Gastrocnemius medialis (tissue), 4 donors: Measurements from ENCODE around the gene PLSCR3. TPM values are rescaled to one million over a fixed set of nuclear protein-coding genes. Genes with fewer than 3 reads are reported as not detected.
A peak's percentile ranks its signal among the peaks of the same experiment; 100 is the strongest.

Experiments used
- ATAC-seq, 2 donors: fragments of 150-250 bp; one replicate each; pipeline ENCODE4 v1.9.1; 2016
- DNase-seq, 2 donors: peaks; one replicate each; pipeline ENCODE4 v3.0.0-alpha.2; 2019
- H3K27ac ChIP-seq, 4 donors: fragments of 200-600 bp; sonication (generic); 1 replicate in 1 of 4; 2 replicates in 3 of 4; pipeline ENCODE4 v1.5.1; 2016 to 2018; ENCODE audit warnings: mild to moderate bottlenecking in 2 of 4, moderate library complexity in 1 of 4
- H3K27me3 ChIP-seq, 3 donors: fragments of 200-600 bp; sonication (generic) in 2 of 3; 1 replicate in 1 of 3; 2 replicates in 2 of 3; pipeline versions ENCODE4 v1.5.1 to v1.6.0; 2016 to 2019; ENCODE audit warnings: mild to moderate bottlenecking in 1 of 3, moderate library complexity in 1 of 3
- H3K36me3 ChIP-seq, 2 donors: fragments of 200-600 bp; sonication (generic) in 1 of 2; one replicate each; pipeline ENCODE4 v1.5.1; 2017 to 2018
- H3K4me1 ChIP-seq, 2 donors: fragments of 200-600 bp; sonication (generic) in 1 of 2; one replicate each; pipeline ENCODE4 v1.5.1; 2016 to 2017; ENCODE audit warnings: mild to moderate bottlenecking in 2 of 2
- H3K4me3 ChIP-seq, 4 donors: fragments of 200-600 bp; sonication (generic) in 3 of 4; 1 replicate in 1 of 4; 2 replicates in 3 of 4; pipeline ENCODE4 v1.5.1; 2016 to 2019; ENCODE audit warnings: mild to moderate bottlenecking in 2 of 4
- H3K9me3 ChIP-seq, 3 donors: fragments of 200-600 bp; sonication (generic) in 2 of 3; 1 replicate in 1 of 3; 2 replicates in 2 of 3; pipeline ENCODE4 v1.5.1; 2016 to 2019
- CTCF ChIP-seq, 5 experiments: fragments of 450-650 bp in 3 of 5; fragments of 200-600 bp in 2 of 5; sonication (generic) in 2 of 5; IDR thresholded peaks in 4 of 5; conservative IDR thresholded peaks in 1 of 5; 1 replicate in 4 of 5; 2 replicates in 1 of 5; pipeline ENCODE4 v1.5.1; 2016 to 2019; ENCODE audit warnings: antibody characterized with exemption in 5 of 5, mild to moderate bottlenecking in 3 of 5, moderate library complexity in 3 of 5
- POLR2A ChIP-seq, 2 donors: fragments of 450-650 bp; IDR thresholded peaks; one replicate each; pipeline ENCODE4 v1.6.1; 2017; ENCODE audit warnings: antibody characterized with exemption in 2 of 2, mild to moderate bottlenecking in 2 of 2, moderate library complexity in 2 of 2
- in situ Hi-C, 4 donors: fragments of 200-750 bp; cut with MboI; loops; one replicate each; pipeline versions ENCODE4 v1.15.0 to v1.8.0; 2017; ENCODE audit warnings: low sequenced_read_pairs in 4 of 4
- intact Hi-C: fragments of 100-400 bp; cut with DNase I; formaldehyde crosslinking; loops from one replicate; pipeline ENCODE4 v1.15.1; 2023; ENCODE audit warnings: low total_unique reads
- total RNA-seq, 4 donors: library from RNA; depleted of rRNA; stranded (reverse); fragments of >200 nt; gene quantifications; one replicate each; pipeline versions ENCODE4 v1.1.0 to v1.2.3, GENCODE V29; 2016

PLSCR3 gene
- total RNA-seq, 4 donors from 2014 or later = 8.9 to 20.3 (median 14.4) TPM

GRCh38 chr17:7351665-7352502, 42.4 kb downstream of the PLSCR3 start, which contains the start of gene KCTD11:
Gene KCTD11 (plus strand): TSS chr17:7352162.
- Histone ChIP-seq H3K36me3 (no peaks in the 10 kb centered on the region), H3K27ac (peak within 1 kb of the TSS; percentile 93 to 98 (median 96)), H3K4me3 (peak within 1 kb of the TSS; percentile 71 to 100 (median 84)), H3K27me3 (no peaks in the 10 kb centered on the region), H3K9me3 (no peaks in the 10 kb centered on the region), H3K4me1 (peaks cover 22 to 40% of the 10 kb centered on the region in 2 donors)
- peak in 3 of 5 experiments; percentile 58 to 74 (median 60) for TF ChIP-seq CTCF (IDR thresholded peaks at IDR 0.05 in 4 of 5, conservative IDR thresholded peaks at IDR 0.05 in 1 of 5)
- peak; percentile 72 to 75 for TF ChIP-seq POLR2A (IDR thresholded peaks at IDR 0.05)
- intact Hi-C loops = loop anchor here (1.0 to 2.0 kb wide), 6 partner anchors 51 to 335 kb away; partner anchors contain the start of genes POLR2A, SENP3, SLC2A4 and TP53
- in situ Hi-C loops = loop anchor here in 2 of 4 donors (25.0 kb wide), 2 partner anchors 160 to 185 kb away; partner anchors contain the start of gene TNFSF12 (in 1 of the 2)
- ATAC-seq (peak; percentile 70 to 81), DNase-seq (peak; percentile 84 to 91)

DNA sequence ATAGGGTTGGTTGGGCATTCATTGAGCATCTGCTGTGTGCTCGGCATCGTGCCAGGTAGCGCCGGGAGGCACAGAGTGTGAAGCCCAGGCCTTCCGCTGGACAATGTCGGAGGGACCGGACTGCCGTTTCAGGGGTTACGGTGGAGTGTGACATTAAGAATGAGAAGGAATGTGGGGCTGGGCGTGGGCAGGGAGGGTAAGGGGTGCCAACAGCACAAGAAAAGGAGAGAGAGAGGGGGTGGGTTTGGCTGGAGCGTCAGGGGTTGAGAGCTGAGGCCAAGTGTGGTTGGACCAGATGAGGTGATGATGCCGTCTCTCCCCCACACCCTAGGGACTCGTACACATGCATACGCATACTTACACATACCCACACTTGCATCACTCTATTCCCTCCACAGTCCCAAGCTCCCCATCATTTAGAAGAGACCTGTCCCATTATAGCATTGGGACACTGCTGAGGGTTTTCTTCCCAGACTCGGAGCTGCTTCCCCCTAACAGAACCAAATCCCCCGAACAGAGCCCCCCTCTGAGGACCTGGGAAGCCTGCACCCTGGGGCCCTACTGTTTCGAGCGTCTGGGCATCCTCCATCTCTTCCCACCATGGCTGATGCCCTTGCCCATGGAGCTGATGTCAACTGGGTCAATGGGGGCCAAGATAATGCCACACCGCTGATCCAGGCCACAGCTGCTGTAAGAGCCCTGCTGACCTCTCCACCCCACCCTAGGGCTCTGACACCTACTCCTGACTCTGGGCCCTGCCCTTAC, 45.7 kb downstream of the PLSCR3 start:
- Histone ChIP-seq H3K4me3 (no peak overlapping the region), H3K9me3 (no peaks in the 10 kb centered on the region), H3K4me1 (peaks cover 22 to 40% of the 10 kb centered on the region in 2 donors), H3K27me3 (no peaks in the 10 kb centered on the region), H3K27ac (peak overlapping the region; percentile 93 to 98 (median 96)), H3K36me3 (no peaks in the 10 kb centered on the region)
- in situ Hi-C loops = loop anchor here in 1 of 4 donors (10.0 to 25.0 kb wide), 2 partner anchors 216 to 311 kb away; partner anchors contain the start of genes SENP3, SLC16A11 and SLC16A13
- no peak for ATAC-seq
- no peak for DNase-seq
- intact Hi-C loops = loop anchor here (10.0 kb wide), 1 partner anchor 304 kb away; the partner anchor contains the start of gene SLC16A11
- TF ChIP-seq CTCF (IDR thresholded peaks at IDR 0.05 in 4 of 5, conservative IDR thresholded peaks at IDR 0.05 in 1 of 5) (no peak), POLR2A (IDR thresholded peaks at IDR 0.05) (no peak)

- in situ Hi-C loops = loop anchor here in 1 of 4 donors (10.0 to 25.0 kb wide), 2 partner anchors 217 to 311 kb away; partner anchors contain the start of genes SENP3, SLC16A11 and SLC16A13
- no peaks in the 10 kb centered on the region for H3K36me3 ChIP-seq
- no peak overlapping the region for H3K4me3 ChIP-seq
- DNase-seq (no peak), ATAC-seq (no peak)
- H3K4me1 ChIP-seq = peaks cover 17 to 35% of the 10 kb centered on the region in 2 donors
- no peaks in the 10 kb centered on the region for H3K9me3 ChIP-seq
- H3K27ac ChIP-seq = peak overlapping the region in 2 of 4 donors; percentile 57 to 96
- intact Hi-C loops = loop anchor here (10.0 kb wide), 1 partner anchor 303 kb away; the partner anchor contains the start of gene SLC16A11
- H3K27me3 ChIP-seq = no peaks in the 10 kb centered on the region
- TF ChIP-seq CTCF (IDR thresholded peaks at IDR 0.05 in 4 of 5, conservative IDR thresholded peaks at IDR 0.05 in 1 of 5) (no peak), POLR2A (IDR thresholded peaks at IDR 0.05) (no peak)
Measured at GRCh38 chr17:7347630-7348477, 46.5 kb downstream of the PLSCR3 start.
